Measurements from ENCODE around the gene HOXD1.

DNA sequence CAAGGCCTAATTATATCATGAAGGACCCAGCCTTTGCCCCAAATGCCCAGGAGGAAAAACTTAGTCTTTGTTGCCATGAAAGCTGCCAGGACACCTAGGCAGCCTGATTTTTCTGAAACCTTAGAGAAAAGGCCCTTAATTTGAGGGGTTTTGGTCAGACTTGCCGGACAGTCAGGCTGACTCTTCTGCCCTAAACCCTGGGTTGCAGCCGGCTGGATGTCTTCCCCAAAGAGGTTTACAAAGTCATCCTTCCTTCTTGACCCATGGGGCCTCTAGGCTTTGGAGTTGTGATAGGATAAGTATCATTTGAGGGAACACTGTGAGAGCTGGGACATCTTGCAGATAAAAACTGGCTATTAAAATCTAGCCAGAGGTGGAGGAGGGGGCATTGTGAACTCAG, 2.4 kb upstream of the HOXD1 start:
- TF ChIP-seq, protein P1, sequence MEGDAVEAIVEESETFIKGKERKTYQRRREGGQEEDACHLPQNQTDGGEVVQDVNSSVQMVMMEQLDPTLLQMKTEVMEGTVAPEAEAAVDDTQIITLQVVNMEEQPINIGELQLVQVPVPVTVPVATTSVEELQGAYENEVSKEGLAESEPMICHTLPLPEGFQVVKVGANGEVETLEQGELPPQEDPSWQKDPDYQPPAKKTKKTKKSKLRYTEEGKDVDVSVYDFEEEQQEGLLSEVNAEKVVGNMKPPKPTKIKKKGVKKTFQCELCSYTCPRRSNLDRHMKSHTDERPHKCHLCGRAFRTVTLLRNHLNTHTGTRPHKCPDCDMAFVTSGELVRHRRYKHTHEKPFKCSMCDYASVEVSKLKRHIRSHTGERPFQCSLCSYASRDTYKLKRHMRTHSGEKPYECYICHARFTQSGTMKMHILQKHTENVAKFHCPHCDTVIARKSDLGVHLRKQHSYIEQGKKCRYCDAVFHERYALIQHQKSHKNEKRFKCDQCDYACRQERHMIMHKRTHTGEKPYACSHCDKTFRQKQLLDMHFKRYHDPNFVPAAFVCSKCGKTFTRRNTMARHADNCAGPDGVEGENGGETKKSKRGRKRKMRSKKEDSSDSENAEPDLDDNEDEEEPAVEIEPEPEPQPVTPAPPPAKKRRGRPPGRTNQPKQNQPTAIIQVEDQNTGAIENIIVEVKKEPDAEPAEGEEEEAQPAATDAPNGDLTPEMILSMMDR (IDR thresholded peaks at IDR 0.05), result no peak
- no peak for TF ChIP-seq POLR2A (IDR thresholded peaks at IDR 0.05)

Data from vagina (tissue), 2 donors.